Measurements from ENCODE around the gene MYEOV. TPM values are rescaled to one million over a fixed set of nuclear protein-coding genes. Genes with fewer than 3 reads are reported as not detected.

MYEOV gene
- total and polyA plus RNA-seq, 2 experiments from 2014 or later, result 0.14 TPM; not detected in 1

DNA sequence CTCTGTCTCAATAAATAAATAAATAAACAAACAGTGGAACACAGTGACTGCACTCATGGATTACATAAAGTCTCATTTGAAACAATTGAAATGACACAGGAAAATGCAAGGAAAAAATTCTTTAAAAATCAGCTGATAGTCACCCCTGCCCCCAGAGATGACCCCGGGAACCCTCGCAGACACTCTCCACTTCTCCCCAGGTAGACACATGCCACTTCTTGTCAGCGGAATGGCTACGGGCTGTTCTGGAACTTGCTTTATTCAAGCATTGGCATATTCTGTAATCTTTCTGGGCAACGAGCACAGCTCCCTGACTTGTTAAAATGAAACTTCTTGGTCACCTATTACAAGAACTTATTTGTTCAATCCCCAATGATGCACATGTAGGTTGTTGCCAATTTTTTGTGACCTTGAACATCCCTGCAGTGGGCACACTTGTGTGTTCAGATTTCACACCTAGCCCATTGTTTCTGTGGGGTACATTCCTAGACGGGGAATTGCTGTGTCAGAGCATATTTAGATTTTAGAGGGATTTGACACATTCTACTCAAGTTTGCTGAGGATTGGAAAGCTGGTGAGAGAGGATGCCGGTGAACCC lies 32.8 kb downstream of the MYEOV start:
- no peaks in the 10 kb centered on the region for H3K36me3 ChIP-seq (ENCODE audit: insufficient read depth)
- no peak overlapping the region for H2AFZ ChIP-seq
- H3K4me2 ChIP-seq, result no peak overlapping the region
- no peak overlapping the region for H3K27ac ChIP-seq (ENCODE audit: low read depth)
- no peak for TF ChIP-seq EZH2 (IDR thresholded peaks at IDR 0.05; ENCODE audit: low read depth, unreplicated experiment)
- TF ChIP-seq ZNF114 (CRISPR knock-in tag; IDR thresholded peaks at IDR 0.05), result no peak
- TF ChIP-seq JUNB (IDR thresholded peaks at IDR 0.05; ENCODE audit: unreplicated experiment), result no peak
- no peak for TF ChIP-seq STAT1 (IDR thresholded peaks at IDR 0.05; ENCODE audit: unreplicated experiment)
- TF ChIP-seq, protein P1, sequence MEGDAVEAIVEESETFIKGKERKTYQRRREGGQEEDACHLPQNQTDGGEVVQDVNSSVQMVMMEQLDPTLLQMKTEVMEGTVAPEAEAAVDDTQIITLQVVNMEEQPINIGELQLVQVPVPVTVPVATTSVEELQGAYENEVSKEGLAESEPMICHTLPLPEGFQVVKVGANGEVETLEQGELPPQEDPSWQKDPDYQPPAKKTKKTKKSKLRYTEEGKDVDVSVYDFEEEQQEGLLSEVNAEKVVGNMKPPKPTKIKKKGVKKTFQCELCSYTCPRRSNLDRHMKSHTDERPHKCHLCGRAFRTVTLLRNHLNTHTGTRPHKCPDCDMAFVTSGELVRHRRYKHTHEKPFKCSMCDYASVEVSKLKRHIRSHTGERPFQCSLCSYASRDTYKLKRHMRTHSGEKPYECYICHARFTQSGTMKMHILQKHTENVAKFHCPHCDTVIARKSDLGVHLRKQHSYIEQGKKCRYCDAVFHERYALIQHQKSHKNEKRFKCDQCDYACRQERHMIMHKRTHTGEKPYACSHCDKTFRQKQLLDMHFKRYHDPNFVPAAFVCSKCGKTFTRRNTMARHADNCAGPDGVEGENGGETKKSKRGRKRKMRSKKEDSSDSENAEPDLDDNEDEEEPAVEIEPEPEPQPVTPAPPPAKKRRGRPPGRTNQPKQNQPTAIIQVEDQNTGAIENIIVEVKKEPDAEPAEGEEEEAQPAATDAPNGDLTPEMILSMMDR (conservative IDR thresholded peaks at IDR 0.05; ENCODE audit: low read depth in 2 of 2), result no peak
- TF ChIP-seq, protein P2, sequence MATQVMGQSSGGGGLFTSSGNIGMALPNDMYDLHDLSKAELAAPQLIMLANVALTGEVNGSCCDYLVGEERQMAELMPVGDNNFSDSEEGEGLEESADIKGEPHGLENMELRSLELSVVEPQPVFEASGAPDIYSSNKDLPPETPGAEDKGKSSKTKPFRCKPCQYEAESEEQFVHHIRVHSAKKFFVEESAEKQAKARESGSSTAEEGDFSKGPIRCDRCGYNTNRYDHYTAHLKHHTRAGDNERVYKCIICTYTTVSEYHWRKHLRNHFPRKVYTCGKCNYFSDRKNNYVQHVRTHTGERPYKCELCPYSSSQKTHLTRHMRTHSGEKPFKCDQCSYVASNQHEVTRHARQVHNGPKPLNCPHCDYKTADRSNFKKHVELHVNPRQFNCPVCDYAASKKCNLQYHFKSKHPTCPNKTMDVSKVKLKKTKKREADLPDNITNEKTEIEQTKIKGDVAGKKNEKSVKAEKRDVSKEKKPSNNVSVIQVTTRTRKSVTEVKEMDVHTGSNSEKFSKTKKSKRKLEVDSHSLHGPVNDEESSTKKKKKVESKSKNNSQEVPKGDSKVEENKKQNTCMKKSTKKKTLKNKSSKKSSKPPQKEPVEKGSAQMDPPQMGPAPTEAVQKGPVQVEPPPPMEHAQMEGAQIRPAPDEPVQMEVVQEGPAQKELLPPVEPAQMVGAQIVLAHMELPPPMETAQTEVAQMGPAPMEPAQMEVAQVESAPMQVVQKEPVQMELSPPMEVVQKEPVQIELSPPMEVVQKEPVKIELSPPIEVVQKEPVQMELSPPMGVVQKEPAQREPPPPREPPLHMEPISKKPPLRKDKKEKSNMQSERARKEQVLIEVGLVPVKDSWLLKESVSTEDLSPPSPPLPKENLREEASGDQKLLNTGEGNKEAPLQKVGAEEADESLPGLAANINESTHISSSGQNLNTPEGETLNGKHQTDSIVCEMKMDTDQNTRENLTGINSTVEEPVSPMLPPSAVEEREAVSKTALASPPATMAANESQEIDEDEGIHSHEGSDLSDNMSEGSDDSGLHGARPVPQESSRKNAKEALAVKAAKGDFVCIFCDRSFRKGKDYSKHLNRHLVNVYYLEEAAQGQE (IDR thresholded peaks at IDR 0.05; ENCODE audit: unreplicated experiment), result no peak
- no peak for TF ChIP-seq NANOG (IDR thresholded peaks at IDR 0.05; ENCODE audit: borderline replicate concordance)
- TF ChIP-seq, protein P3, sequence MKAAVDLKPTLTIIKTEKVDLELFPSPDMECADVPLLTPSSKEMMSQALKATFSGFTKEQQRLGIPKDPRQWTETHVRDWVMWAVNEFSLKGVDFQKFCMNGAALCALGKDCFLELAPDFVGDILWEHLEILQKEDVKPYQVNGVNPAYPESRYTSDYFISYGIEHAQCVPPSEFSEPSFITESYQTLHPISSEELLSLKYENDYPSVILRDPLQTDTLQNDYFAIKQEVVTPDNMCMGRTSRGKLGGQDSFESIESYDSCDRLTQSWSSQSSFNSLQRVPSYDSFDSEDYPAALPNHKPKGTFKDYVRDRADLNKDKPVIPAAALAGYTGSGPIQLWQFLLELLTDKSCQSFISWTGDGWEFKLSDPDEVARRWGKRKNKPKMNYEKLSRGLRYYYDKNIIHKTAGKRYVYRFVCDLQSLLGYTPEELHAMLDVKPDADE (IDR thresholded peaks at IDR 0.05), result no peak
- TF ChIP-seq POLR2AphosphoS5 (IDR thresholded peaks at IDR 0.05; ENCODE audit: low read depth), result no peak
- no peak for TF ChIP-seq ZNF331 (CRISPR knock-in tag; IDR thresholded peaks at IDR 0.05; ENCODE audit: low read depth)
- no peak for TF ChIP-seq EZH2phosphoT487 (IDR thresholded peaks at IDR 0.05; ENCODE audit: unreplicated experiment)
- TF ChIP-seq, protein P4, sequence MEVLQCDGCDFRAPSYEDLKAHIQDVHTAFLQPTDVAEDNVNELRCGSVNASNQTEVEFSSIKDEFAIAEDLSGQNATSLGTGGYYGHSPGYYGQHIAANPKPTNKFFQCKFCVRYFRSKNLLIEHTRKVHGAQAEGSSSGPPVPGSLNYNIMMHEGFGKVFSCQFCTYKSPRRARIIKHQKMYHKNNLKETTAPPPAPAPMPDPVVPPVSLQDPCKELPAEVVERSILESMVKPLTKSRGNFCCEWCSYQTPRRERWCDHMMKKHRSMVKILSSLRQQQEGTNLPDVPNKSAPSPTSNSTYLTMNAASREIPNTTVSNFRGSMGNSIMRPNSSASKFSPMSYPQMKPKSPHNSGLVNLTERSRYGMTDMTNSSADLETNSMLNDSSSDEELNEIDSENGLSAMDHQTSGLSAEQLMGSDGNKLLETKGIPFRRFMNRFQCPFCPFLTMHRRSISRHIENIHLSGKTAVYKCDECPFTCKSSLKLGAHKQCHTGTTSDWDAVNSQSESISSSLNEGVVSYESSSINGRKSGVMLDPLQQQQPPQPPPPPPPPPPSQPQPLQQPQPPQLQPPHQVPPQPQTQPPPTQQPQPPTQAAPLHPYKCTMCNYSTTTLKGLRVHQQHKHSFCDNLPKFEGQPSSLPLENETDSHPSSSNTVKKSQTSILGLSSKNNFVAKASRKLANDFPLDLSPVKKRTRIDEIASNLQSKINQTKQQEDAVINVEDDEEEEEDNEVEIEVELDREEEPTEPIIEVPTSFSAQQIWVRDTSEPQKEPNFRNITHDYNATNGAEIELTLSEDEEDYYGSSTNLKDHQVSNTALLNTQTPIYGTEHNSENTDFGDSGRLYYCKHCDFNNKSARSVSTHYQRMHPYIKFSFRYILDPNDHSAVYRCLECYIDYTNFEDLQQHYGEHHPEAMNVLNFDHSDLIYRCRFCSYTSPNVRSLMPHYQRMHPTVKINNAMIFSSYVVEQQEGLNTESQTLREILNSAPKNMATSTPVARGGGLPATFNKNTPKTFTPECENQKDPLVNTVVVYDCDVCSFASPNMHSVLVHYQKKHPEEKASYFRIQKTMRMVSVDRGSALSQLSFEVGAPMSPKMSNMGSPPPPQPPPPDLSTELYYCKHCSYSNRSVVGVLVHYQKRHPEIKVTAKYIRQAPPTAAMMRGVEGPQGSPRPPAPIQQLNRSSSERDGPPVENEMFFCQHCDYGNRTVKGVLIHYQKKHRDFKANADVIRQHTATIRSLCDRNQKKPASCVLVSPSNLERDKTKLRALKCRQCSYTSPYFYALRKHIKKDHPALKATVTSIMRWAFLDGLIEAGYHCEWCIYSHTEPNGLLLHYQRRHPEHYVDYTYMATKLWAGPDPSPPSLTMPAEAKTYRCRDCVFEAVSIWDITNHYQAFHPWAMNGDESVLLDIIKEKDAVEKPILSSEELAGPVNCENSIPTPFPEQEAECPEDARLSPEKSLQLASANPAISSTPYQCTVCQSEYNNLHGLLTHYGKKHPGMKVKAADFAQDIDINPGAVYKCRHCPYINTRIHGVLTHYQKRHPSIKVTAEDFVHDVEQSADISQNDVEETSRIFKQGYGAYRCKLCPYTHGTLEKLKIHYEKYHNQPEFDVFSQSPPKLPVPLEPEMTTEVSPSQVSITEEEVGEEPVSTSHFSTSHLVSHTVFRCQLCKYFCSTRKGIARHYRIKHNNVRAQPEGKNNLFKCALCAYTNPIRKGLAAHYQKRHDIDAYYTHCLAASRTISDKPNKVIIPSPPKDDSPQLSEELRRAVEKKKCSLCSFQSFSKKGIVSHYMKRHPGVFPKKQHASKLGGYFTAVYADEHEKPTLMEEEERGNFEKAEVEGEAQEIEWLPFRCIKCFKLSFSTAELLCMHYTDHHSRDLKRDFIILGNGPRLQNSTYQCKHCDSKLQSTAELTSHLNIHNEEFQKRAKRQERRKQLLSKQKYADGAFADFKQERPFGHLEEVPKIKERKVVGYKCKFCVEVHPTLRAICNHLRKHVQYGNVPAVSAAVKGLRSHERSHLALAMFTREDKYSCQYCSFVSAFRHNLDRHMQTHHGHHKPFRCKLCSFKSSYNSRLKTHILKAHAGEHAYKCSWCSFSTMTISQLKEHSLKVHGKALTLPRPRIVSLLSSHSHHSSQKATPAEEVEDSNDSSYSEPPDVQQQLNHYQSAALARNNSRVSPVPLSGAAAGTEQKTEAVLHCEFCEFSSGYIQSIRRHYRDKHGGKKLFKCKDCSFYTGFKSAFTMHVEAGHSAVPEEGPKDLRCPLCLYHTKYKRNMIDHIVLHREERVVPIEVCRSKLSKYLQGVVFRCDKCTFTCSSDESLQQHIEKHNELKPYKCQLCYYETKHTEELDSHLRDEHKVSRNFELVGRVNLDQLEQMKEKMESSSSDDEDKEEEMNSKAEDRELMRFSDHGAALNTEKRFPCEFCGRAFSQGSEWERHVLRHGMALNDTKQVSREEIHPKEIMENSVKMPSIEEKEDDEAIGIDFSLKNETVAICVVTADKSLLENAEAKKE (CRISPR knock-in tag; IDR thresholded peaks at IDR 0.05), result no peak
- no peak for TF ChIP-seq CREB1 (CRISPR knock-in tag; IDR thresholded peaks at IDR 0.05; ENCODE audit: low read depth)
- H3F3A ChIP-seq (replicated peaks; ENCODE audit: low read depth), result no peaks in the 10 kb centered on the region
- Mint-ChIP-seq H3K4me3 (no peak overlapping the region), H3K36me3 (ENCODE audit: low read depth) (no peaks in the 10 kb centered on the region), H3K4me1 (peaks cover 8% of the 10 kb centered on the region), H3K9me3 (no peaks in the 10 kb centered on the region), H3K27ac (no peak overlapping the region), H3K27me3 (ENCODE audit: insufficient read depth, low read depth, poor library complexity) (peaks cover 9% of the 10 kb centered on the region)
- H3K27me3 ChIP-seq (ENCODE audit: insufficient read depth), result no peaks in the 10 kb centered on the region
- H3K4me1 ChIP-seq (ENCODE audit: insufficient read depth), result peaks cover 3% of the 10 kb centered on the region; the same call in 1 of the 2 replicates
- H3K79me2 ChIP-seq (replicated peaks; ENCODE audit: insufficient read depth), result no peaks in the 10 kb centered on the region
- H3K9me2 ChIP-seq (ENCODE audit: insufficient read depth), result no peaks in the 10 kb centered on the region
- ATAC-seq, result no peak
- DNase-seq (ENCODE audit: low spot score), result no peak
- H3K4me3 ChIP-seq, result no peak overlapping the region
- H4K20me1 ChIP-seq (replicated peaks; ENCODE audit: insufficient read depth), result no peaks in the 10 kb centered on the region
